ENCODE measurements around the gene EIF5.
A peak's percentile ranks its signal among the peaks of the same experiment; 100 is the strongest.

EIF5 gene

GRCh38 chr14:103360548-103360947, 26.5 kb downstream of the EIF5 start:
- TF ChIP-seq CTCF (IDR thresholded peaks at IDR 0.05; ENCODE audit: insufficient read depth, low read depth, low read length, missing control alignments): no peak
- H3K4me3 ChIP-seq (ENCODE audit: low read length): no peak overlapping the region
- DNase-seq (ENCODE audit: low read depth): no peak

GRCh38 chr14:103361867-103362266, 27.8 kb downstream of the EIF5 start:
- TF ChIP-seq CTCF (IDR thresholded peaks at IDR 0.05; ENCODE audit: insufficient read depth, low read depth, low read length, missing control alignments): no peak
- H3K4me3 ChIP-seq (ENCODE audit: low read length): no peak overlapping the region
- peak; percentile 98 for DNase-seq (ENCODE audit: low read depth)

- DNase-seq (ENCODE audit: low read depth): peak; percentile 65
- no peak for TF ChIP-seq CTCF (IDR thresholded peaks at IDR 0.05; ENCODE audit: insufficient read depth, low read depth, low read length, missing control alignments)
- no peak overlapping the region for H3K4me3 ChIP-seq (ENCODE audit: low read length)
These were observed 28.7 kb downstream of the EIF5 start for GRCh38 chr14:103362780-103363179.

- H3K4me3 ChIP-seq (ENCODE audit: low read length): no peak overlapping the region
- no peak for TF ChIP-seq CTCF (IDR thresholded peaks at IDR 0.05; ENCODE audit: insufficient read depth, low read depth, low read length, missing control alignments)
- DNase-seq (ENCODE audit: low read depth): no peak
These were observed 32.7 kb downstream of the EIF5 start for GRCh38 chr14:103366741-103367140.

- TF ChIP-seq CTCF (IDR thresholded peaks at IDR 0.05; ENCODE audit: insufficient read depth, low read depth, low read length, missing control alignments): no peak
- H3K4me3 ChIP-seq (ENCODE audit: low read length): no peak overlapping the region
- DNase-seq (ENCODE audit: low read depth): no peak
These were observed 34.0 kb downstream of the EIF5 start for GRCh38 chr14:103367995-103368394.

GRCh38 chr14:103370087-103370486, 36.0 kb downstream of the EIF5 start:
- no peak for TF ChIP-seq CTCF (IDR thresholded peaks at IDR 0.05; ENCODE audit: insufficient read depth, low read depth, low read length, missing control alignments)
- no peak overlapping the region for H3K4me3 ChIP-seq (ENCODE audit: low read length)
- DNase-seq (ENCODE audit: low read depth): no peak

GRCh38 chr14:103372017-103372416, 38.0 kb downstream of the EIF5 start:
- no peak overlapping the region for H3K4me3 ChIP-seq (ENCODE audit: low read length)
- TF ChIP-seq CTCF (IDR thresholded peaks at IDR 0.05; ENCODE audit: insufficient read depth, low read depth, low read length, missing control alignments): no peak
- no peak for DNase-seq (ENCODE audit: low read depth)

Measured in epithelial cell of esophagus (primary cell).